Skeletal muscle tissue (tissue), 4 donors: Measurements from ENCODE around the gene VAPB. TPM values are rescaled to one million over a fixed set of nuclear protein-coding genes. Genes with fewer than 3 reads are reported as not detected.
A peak's percentile ranks its signal among the peaks of the same experiment; 100 is the strongest.

Experiments
- H3K27ac ChIP-seq: one replicate; pipeline ENCODE4 v1.7.0; 2013; ENCODE audit warnings: mild to moderate bottlenecking, low read depth, low read length, inconsistent platforms
- H3K27me3 ChIP-seq, 3 donors: one replicate each; pipeline ENCODE4 v1.7.0; 2013; ENCODE audit warnings: low read length in 3 of 3; ENCODE audit not compliant: control insufficient read depth in 3 of 3, insufficient read depth in 3 of 3
- H3K36me3 ChIP-seq, 3 donors: one replicate each; pipeline ENCODE4 v1.7.0; 2013; ENCODE audit warnings: low read length in 3 of 3; ENCODE audit not compliant: control insufficient read depth in 3 of 3, insufficient read depth in 3 of 3
- H3K4me1 ChIP-seq, 3 donors: one replicate each; pipeline ENCODE4 v1.7.0; 2013; ENCODE audit warnings: low read length in 3 of 3, mild to moderate bottlenecking in 3 of 3; ENCODE audit not compliant: control insufficient read depth in 3 of 3, insufficient read depth in 3 of 3
- H3K4me3 ChIP-seq, 3 donors: one replicate each; pipeline ENCODE4 v1.7.0; 2013; ENCODE audit warnings: low read length in 3 of 3
- H3K9ac ChIP-seq, 3 donors: one replicate each; pipeline ENCODE4 v1.7.0; 2013; ENCODE audit warnings: low read length in 3 of 3, mild to moderate bottlenecking in 3 of 3, moderate library complexity in 2 of 3, low read depth in 1 of 3
- H3K9me3 ChIP-seq, 3 donors: one replicate each; pipeline ENCODE4 v1.7.0; 2013; ENCODE audit warnings: low read length in 3 of 3; ENCODE audit not compliant: control insufficient read depth in 3 of 3
- total RNA-seq: library from RNA; depleted of rRNA; stranded (reverse); fragments of >200 nt; gene quantifications from one replicate; pipeline ENCODE4 v1.2.3, GENCODE V29; 2014
- donor health status: Osteomylitis.

VAPB gene
- total RNA-seq, 1 donor from 2014 or later: 19.8 TPM

DNA sequence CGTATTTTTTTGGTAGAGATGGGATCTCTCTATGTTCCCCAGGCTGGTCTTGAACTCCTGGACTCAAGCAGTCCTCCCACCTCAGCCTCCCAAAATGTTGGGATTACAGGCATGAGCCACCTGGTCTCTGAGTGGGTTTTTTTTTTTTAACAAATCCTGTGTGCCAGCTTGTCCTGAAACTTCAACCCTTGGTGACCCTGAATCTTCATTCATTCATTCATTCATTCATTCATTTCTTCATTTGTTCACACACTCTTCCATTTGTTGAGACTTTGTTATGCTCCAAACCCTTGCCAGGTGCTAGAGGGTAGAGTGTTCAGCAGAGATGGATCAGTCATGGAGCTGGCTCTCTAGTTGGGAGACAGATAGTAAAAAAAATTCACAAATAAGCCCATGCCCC lies 12.0 kb upstream of the VAPB start:
- Histone ChIP-seq H3K4me3 (no peak overlapping the region), H3K36me3 (no peaks in the 10 kb centered on the region), H3K27me3 (peaks cover 0 to 9% (median 0%) of the 10 kb centered on the region in 3 donors), H3K9me3 (no peaks in the 10 kb centered on the region), H3K27ac (no peak overlapping the region), H3K4me1 (no peaks in the 10 kb centered on the region), H3K9ac (no peak overlapping the region)

DNA sequence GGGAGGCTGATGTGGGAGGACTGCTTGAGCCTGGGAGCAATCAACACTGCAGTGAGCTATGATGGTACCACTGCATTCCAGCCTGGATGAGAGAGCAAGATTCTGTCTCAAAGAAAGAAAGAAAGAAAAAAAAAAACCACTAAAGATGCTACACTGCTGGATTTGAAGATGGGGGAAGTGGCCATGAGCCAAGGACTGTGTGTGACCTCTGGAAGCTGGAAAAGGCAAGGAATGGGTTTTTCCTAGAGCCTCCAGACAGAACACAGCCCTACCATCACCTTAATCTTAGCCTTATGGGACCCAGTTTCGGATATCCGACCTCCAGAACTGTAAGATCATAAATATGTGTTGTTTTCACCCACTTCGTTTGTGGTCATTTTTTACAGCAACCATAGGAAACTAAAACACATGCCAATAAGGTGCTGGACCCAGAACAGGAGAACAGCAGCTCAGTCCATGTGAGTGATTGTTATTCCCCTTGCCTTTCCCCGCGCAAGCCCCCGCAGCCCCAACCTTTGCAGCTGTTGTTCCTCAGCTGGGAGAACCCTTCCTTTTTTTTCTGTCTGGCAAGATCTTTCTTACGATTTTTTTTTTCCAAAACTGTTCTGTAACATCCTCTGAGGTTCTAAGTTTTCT lies 11.1 kb upstream of the VAPB start:
- no peaks in the 10 kb centered on the region for H3K9me3 ChIP-seq
- no peak overlapping the region for H3K4me3 ChIP-seq
- no peak overlapping the region for H3K27ac ChIP-seq
- H3K4me1 ChIP-seq: no peaks in the 10 kb centered on the region
- H3K27me3 ChIP-seq: peaks cover 0 to 9% (median 0%) of the 10 kb centered on the region in 3 donors
- no peaks in the 10 kb centered on the region for H3K36me3 ChIP-seq
- no peak overlapping the region for H3K9ac ChIP-seq

- Histone ChIP-seq H3K27ac (no peak overlapping the region), H3K4me3 (no peak overlapping the region), H3K9ac (no peak overlapping the region), H3K36me3 (no peaks in the 10 kb centered on the region), H3K9me3 (no peaks in the 10 kb centered on the region), H3K27me3 (peaks cover 0 to 9% (median 0%) of the 10 kb centered on the region in 3 donors), H3K4me1 (no peaks in the 10 kb centered on the region)
Observed at GRCh38 chr20:58378704-58379103, 10.3 kb upstream of the VAPB start.

DNA sequence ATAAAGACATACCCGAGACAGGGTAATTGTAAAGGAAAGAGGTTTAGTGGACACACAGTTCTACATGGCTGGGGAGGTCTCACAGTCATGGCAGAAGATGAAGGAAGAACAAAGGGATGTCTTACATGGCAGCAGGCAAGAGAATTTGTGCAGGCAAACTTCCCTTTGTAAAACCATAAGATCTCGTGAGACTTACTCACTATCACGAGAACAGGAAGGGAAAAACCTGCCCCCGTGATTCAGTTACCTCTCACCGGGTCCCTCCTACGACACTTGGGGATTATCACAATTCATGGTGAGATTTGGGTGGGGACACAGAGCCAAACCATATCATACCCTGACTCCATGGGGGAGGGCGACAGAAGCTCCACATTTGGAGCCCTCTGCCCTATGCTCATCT lies 7.4 kb upstream of the VAPB start:
- Histone ChIP-seq H3K9me3 (no peaks in the 10 kb centered on the region), H3K27ac (no peak overlapping the region), H3K9ac (no peak overlapping the region), H3K4me1 (no peaks in the 10 kb centered on the region), H3K36me3 (no peaks in the 10 kb centered on the region), H3K4me3 (no peak overlapping the region), H3K27me3 (peaks cover 0 to 9% (median 0%) of the 10 kb centered on the region in 3 donors)

GRCh38 chr20:58382096-58382495 lies 6.9 kb upstream of the VAPB start:
- Histone ChIP-seq H3K4me1 (no peaks in the 10 kb centered on the region), H3K9me3 (no peaks in the 10 kb centered on the region), H3K4me3 (no peak overlapping the region), H3K27ac (no peak overlapping the region), H3K36me3 (no peaks in the 10 kb centered on the region), H3K9ac (no peak overlapping the region), H3K27me3 (peaks cover 0 to 9% (median 0%) of the 10 kb centered on the region in 3 donors)

DNA sequence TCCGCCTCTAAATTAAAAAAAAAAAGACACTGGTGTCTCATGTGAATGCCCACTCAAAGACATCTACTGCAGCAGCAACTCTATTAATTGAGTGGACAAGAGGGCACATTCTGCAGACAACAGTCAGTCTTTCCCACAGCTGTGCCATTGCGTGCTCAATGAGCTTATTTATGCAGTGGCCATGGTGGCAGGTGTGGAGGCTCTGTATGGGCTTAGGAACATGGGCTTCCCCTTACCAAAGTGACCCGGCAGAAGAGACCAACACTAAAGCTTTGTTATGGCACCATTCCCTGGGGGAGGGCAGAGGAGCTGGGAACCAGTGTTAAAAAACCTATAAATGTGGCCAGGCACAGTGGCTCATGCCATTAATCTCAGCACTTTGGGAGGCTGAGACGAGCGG lies 4.2 kb upstream of the VAPB start:
- Histone ChIP-seq H3K27ac (no peak overlapping the region), H3K36me3 (no peaks in the 10 kb centered on the region), H3K27me3 (peaks cover 0 to 5% (median 0%) of the 10 kb centered on the region in 3 donors)

GRCh38 chr20:58388028-58388601 lies 914 bp upstream of the VAPB start:
- H3K27ac ChIP-seq: peak overlapping the region; percentile 90
- peak overlapping the region in 1 of 3 donors; percentile 47 for H3K9ac ChIP-seq
- peaks cover 0 to 5% (median 5%) of the 10 kb centered on the region in 3 donors for H3K36me3 ChIP-seq
- H3K4me3 ChIP-seq: peak overlapping the region; percentile 42 to 83 (median 68)
- H3K27me3 ChIP-seq: no peaks in the 10 kb centered on the region
- H3K4me1 ChIP-seq: peaks cover 22 to 35% (median 26%) of the 10 kb centered on the region in 3 donors
- peaks cover 0 to 2% (median 0%) of the 10 kb centered on the region in 3 donors for H3K9me3 ChIP-seq

More for the DNA sequence above, 4.2 kb upstream of the VAPB start:
- H3K4me3 ChIP-seq: no peak overlapping the region
- peaks cover 0 to 2% (median 0%) of the 10 kb centered on the region in 3 donors for H3K9me3 ChIP-seq
- H3K9ac ChIP-seq: no peak overlapping the region
- peaks cover 2 to 3% (median 2%) of the 10 kb centered on the region in 3 donors for H3K4me1 ChIP-seq

DNA sequence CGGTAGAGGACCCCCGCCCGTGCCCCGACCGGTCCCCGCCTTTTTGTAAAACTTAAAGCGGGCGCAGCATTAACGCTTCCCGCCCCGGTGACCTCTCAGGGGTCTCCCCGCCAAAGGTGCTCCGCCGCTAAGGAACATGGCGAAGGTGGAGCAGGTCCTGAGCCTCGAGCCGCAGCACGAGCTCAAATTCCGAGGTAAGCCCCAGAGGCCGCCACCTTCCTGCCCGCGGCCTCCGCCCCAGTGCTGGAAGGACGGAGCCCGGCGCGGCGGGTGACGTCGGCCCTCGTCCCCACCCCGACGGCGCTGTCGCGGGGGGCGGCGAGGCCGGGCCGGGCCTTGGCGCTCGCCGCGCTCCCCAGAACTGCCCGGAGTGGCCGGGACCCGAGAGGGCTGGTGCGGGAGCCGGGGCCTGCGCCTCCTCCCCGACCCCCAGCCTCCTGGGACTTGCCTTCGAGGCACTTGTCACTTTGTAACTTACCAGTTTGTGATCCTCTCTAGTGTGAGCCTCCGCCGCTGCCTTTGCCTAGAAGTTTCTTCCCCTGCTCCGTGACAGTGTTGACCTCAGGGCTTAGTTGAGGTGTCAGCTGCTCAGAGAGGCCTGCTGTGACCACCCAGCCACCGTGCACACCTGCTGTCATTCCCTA lies 417 bp downstream of the VAPB start:
- Histone ChIP-seq H3K27ac (peak overlapping the region; percentile 90), H3K9me3 (peaks cover 0 to 2% (median 0%) of the 10 kb centered on the region in 3 donors), H3K4me1 (peaks cover 25 to 37% (median 29%) of the 10 kb centered on the region in 3 donors), H3K27me3 (no peaks in the 10 kb centered on the region), H3K9ac (peak overlapping the region; percentile 87 to 94 (median 92)), H3K4me3 (peak overlapping the region; percentile 81 to 98 (median 90)), H3K36me3 (peaks cover 0 to 5% (median 5%) of the 10 kb centered on the region in 3 donors)

DNA sequence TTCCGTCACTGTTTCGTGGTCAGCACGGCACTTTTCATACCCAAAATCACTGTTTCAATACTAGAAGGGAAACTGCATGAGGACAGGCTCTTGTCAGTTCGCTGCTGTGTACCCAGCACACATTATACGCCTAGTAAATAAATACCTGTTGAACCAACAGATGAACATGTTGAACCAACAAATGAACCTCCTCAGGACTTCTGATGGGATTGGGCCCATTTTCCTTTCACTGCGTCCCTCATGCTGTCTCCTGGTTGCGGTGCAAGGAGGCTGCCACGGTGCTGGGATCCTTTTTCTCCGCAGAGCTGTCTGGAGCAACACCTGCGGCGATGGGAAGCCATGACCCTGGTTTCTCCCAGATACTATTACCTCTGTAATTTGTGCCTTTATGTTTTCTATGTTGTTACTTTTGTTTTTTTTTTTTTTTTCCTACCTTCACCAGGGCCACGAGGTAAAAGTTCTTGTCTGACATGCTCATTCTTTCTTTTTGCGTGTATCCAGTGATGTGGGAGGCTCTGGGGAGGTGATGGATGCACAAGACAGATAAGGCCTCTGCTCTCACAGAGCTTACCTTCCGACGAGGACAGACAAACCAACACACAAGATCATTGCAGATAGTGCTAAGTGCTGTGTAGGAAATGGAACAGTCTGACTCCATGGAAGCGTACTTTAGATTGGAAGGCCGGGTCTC lies 1.1 kb downstream of the VAPB start:
- H3K4me1 ChIP-seq: peaks cover 25 to 37% (median 29%) of the 10 kb centered on the region in 3 donors
- peaks cover 0 to 2% (median 0%) of the 10 kb centered on the region in 3 donors for H3K9me3 ChIP-seq
- H3K27me3 ChIP-seq: no peaks in the 10 kb centered on the region
- H3K36me3 ChIP-seq: peaks cover 0 to 5% (median 5%) of the 10 kb centered on the region in 3 donors
- peak overlapping the region; percentile 90 for H3K27ac ChIP-seq
- peak overlapping the region; percentile 81 to 98 (median 90) for H3K4me3 ChIP-seq
- peak overlapping the region; percentile 87 to 94 (median 92) for H3K9ac ChIP-seq
